HepG2 (cell line): ENCODE data around the gene PLA2G2E. TPM values are rescaled to one million over a fixed set of nuclear protein-coding genes. Genes with fewer than 3 reads are reported as not detected.

Experiments used
- FOXA1 ChIP-seq, 2 experiments: fragments of 450-650 bp in 1 of 2; sonication (generic) in 1 of 2; formaldehyde crosslinking in 1 of 2; IDR thresholded peaks; 2 replicates each; pipeline versions ENCODE4 v1.4.0 to v1.6.1; 2016 to 2020; ENCODE audit warnings: missing genetic modification reagents in 1 of 2
- MAF1 ChIP-seq: sonication (generic); formaldehyde crosslinking; IDR thresholded peaks from 2 replicates; pipeline ENCODE4 v1.5.0; 2020; ENCODE audit warnings: missing genetic modification reagents, borderline replicate concordance
- MZF1 ChIP-seq: sonication (generic); formaldehyde crosslinking; IDR thresholded peaks from 2 replicates; pipeline ENCODE4 v1.8.1; 2023; ENCODE audit warnings: mild to moderate bottlenecking, missing genetic modification reagents, borderline replicate concordance
- RFX1 ChIP-seq: fragments of 450-650 bp; IDR thresholded peaks from 2 replicates; pipeline ENCODE4 v1.6.1; 2017
- RORA ChIP-seq: sonication (generic); formaldehyde crosslinking; IDR thresholded peaks from 2 replicates; pipeline ENCODE4 v1.5.0; 2020; ENCODE audit warnings: mild to moderate bottlenecking, missing genetic modification reagents, moderate library complexity
- TRIM22 ChIP-seq: fragments of 450-650 bp; IDR thresholded peaks from 2 replicates; pipeline ENCODE4 v1.6.1; 2017
- ZBTB38 ChIP-seq: sonication (generic); formaldehyde crosslinking; IDR thresholded peaks from 2 replicates; pipeline ENCODE4 v1.5.1; 2020; ENCODE audit warnings: mild to moderate bottlenecking, missing genetic modification reagents
- ZNF263 ChIP-seq: sonication (generic); formaldehyde crosslinking; IDR thresholded peaks from 2 replicates; pipeline ENCODE4 v1.4.0; 2020; ENCODE audit warnings: missing genetic modification reagents
- ZNF451 ChIP-seq: sonication (generic); formaldehyde crosslinking; IDR thresholded peaks from 2 replicates; pipeline ENCODE4 v1.5.0; 2020; ENCODE audit warnings: mild to moderate bottlenecking, missing genetic modification reagents
- ZNF558 ChIP-seq: sonication (generic); formaldehyde crosslinking; IDR thresholded peaks from 2 replicates; pipeline ENCODE4 v1.9.0; 2022; ENCODE audit warnings: mild to moderate bottlenecking, missing genetic modification reagents, borderline replicate concordance
- ZNF703 ChIP-seq: sonication (generic); formaldehyde crosslinking; IDR thresholded peaks from 2 replicates; pipeline ENCODE4 v1.5.1; 2020; ENCODE audit warnings: missing genetic modification reagents, mild to moderate bottlenecking, moderate library complexity, borderline replicate concordance
- polyA plus RNA-seq, 8 experiments: library from polyadenylated mRNA; depleted of rRNA in 3 of 8; stranded (reverse) in 7 of 8; unstranded in 1 of 8; fragments of >200 nt; fragmentation: Illumina TruSeq in 4 of 8; extraction: Trizol in 4 of 8; gene quantifications; 2 replicates each; pipeline versions ENCODE4 v1.2.1 to v1.2.3, GENCODE V29; 2011 to 2016; ENCODE audit warnings: low read depth in 4 of 8, missing spikeins in 1 of 8, mixed read lengths in 1 of 8; ENCODE audit not compliant: insufficient read depth in 1 of 8
- total RNA-seq, 5 experiments: library from RNA; depleted of rRNA; stranded (reverse); fragments of >200 nt; fragmentation: Illumina TruSeq; extraction: Trizol; gene quantifications; 2 replicates each; pipeline ENCODE4 v1.2.3, GENCODE V29; 2016; ENCODE audit warnings: low read depth in 1 of 5
- TF ChIP-seq, protein P1 (sequence below), 2 experiments: sonication (generic) in 1 of 2; formaldehyde crosslinking in 1 of 2; IDR thresholded peaks; 2 replicates each; pipeline versions ENCODE4 v1.4.0 to v1.6.1; 2016 to 2020; ENCODE audit warnings: borderline replicate concordance in 1 of 2, low read depth in 1 of 2, mild to moderate bottlenecking in 1 of 2, missing genetic modification reagents in 1 of 2
- TF ChIP-seq, protein P2 (sequence below): sonication (generic); formaldehyde crosslinking; IDR thresholded peaks from 2 replicates; pipeline ENCODE4 v1.5.1; 2020; ENCODE audit warnings: mild to moderate bottlenecking, missing genetic modification reagents, borderline replicate concordance

The PLA2G2E gene
- total and polyA plus RNA-seq, 2 of the 13 experiments (the other 11 are each of a cell fraction or from before 2014, with no cell fraction given): not detected

DNA sequence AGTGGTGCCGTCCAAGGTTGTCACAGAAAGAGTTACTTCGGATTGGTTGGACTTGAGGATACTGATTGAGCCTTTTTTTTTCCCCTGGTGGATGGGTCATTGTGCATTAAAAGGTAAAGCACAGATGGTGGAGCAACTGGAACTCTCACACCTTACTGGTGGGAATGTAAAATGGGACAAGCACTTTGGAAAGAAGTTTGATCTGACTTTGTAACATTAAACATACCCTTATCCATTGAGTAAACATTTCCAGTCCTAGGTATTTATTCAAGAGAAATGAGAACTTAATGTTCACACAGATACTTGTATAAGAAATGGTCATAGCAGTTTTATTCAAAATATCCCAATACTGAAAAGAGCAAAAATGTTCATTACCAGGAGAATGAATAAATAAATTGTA, 41.1 kb upstream of the PLA2G2E start (continued):
- TF ChIP-seq, protein P1, sequence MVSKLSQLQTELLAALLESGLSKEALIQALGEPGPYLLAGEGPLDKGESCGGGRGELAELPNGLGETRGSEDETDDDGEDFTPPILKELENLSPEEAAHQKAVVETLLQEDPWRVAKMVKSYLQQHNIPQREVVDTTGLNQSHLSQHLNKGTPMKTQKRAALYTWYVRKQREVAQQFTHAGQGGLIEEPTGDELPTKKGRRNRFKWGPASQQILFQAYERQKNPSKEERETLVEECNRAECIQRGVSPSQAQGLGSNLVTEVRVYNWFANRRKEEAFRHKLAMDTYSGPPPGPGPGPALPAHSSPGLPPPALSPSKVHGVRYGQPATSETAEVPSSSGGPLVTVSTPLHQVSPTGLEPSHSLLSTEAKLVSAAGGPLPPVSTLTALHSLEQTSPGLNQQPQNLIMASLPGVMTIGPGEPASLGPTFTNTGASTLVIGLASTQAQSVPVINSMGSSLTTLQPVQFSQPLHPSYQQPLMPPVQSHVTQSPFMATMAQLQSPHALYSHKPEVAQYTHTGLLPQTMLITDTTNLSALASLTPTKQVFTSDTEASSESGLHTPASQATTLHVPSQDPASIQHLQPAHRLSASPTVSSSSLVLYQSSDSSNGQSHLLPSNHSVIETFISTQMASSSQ (IDR thresholded peaks at IDR 0.05; ENCODE audit: low read depth): no peak
- TF ChIP-seq, protein P1 (CRISPR knock-in tag; IDR thresholded peaks at IDR 0.05; ENCODE audit: borderline replicate concordance): no peak
- no peak for TF ChIP-seq RFX1
- TF ChIP-seq ZNF703 (CRISPR knock-in tag): no peak
- TF ChIP-seq ZBTB38 (CRISPR knock-in tag): no peak
- TF ChIP-seq ZNF558: no peak
- TF ChIP-seq TRIM22: no peak
- TF ChIP-seq ZNF451: no peak
- TF ChIP-seq, protein P2, sequence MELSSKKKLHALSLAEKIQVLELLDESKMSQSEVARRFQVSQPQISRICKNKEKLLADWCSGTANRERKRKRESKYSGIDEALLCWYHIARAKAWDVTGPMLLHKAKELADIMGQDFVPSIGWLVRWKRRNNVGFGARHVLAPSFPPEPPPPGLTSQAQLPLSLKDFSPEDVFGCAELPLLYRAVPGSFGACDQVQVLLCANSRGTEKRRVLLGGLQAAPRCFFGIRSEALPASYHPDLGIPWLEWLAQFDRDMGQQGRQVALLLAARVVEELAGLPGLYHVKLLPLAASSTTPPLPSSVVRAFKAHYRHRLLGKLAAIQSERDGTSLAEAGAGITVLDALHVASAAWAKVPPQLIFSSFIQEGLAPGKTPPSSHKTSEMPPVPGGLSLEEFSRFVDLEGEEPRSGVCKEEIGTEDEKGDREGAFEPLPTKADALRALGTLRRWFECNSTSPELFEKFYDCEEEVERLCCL (CRISPR knock-in tag): no peak
- TF ChIP-seq RORA: no peak
- no peak for TF ChIP-seq ZNF263 (CRISPR knock-in tag)
- no peak for TF ChIP-seq MAF1 (CRISPR knock-in tag)
- no peak for TF ChIP-seq MZF1 (CRISPR knock-in tag)
- no peak for TF ChIP-seq FOXA1 (IDR thresholded peaks at IDR 0.05)
- no peak for TF ChIP-seq FOXA1 (CRISPR knock-in tag; IDR thresholded peaks at IDR 0.05)
